Left lung (tissue), 10 donors: ENCODE measurements around the gene CLRN3. TPM values are rescaled to one million over a fixed set of nuclear protein-coding genes. Genes with fewer than 3 reads are reported as not detected.

Source experiments
- ATAC-seq: fragments of 200-7000 bp; cut with Tn5 transposase; one replicate; pipeline ENCODE4 v1.9.1; 2020; ENCODE audit warnings: moderate library complexity
- DNase-seq, 4 donors: peaks; one replicate each; pipeline ENCODE4 v3.0.0-alpha.2; 2013 to 2020
- H3K27ac ChIP-seq, 2 donors: fragments of 200-600 bp; sonication (generic) in 1 of 2; one replicate each; pipeline versions ENCODE4 v1.5.0 to v1.8.0; 2020 to 2021
- H3K27me3 ChIP-seq, 2 donors: fragments of 200-600 bp; sonication (generic) in 1 of 2; one replicate each; pipeline versions ENCODE4 v1.5.0 to v1.8.0; 2020 to 2021
- H3K36me3 ChIP-seq, 2 donors: fragments of 200-600 bp; sonication (generic) in 1 of 2; one replicate each; pipeline versions ENCODE4 v1.5.0 to v1.8.0; 2020 to 2021
- H3K4me1 ChIP-seq, 2 donors: fragments of 200-600 bp; one replicate each; pipeline ENCODE4 v1.8.0; 2021
- H3K4me3 ChIP-seq, 2 donors: fragments of 200-600 bp; sonication (generic) in 1 of 2; one replicate each; pipeline versions ENCODE4 v1.5.0 to v1.8.0; 2020 to 2021; ENCODE audit warnings: mild to moderate bottlenecking in 1 of 2
- H3K9me3 ChIP-seq, 2 donors: fragments of 200-600 bp; sonication (generic) in 1 of 2; one replicate each; pipeline versions ENCODE4 v1.5.0 to v1.8.0; 2020 to 2021
- intact Hi-C, 2 donors: fragments of 100-400 bp; cut with DNase I; formaldehyde crosslinking; loops; one replicate each; pipeline versions ENCODE4 v1.11.2 to v1.14.2; 2022
- polyA plus RNA-seq, 6 donors: library from polyadenylated mRNA; unstranded; fragments of 120-200 nt; gene quantifications; one replicate each; pipeline ENCODE4 v1.2.1, GENCODE V29; 2013; ENCODE audit not compliant: insufficient read length in 6 of 6
- total RNA-seq, 2 donors: library from RNA; stranded (reverse); fragmentation: NEBNext Ultra II Directional; extraction: Animal tissue kit (Norgen Biotek cat#: 25700); gene quantifications; one replicate each; pipeline ENCODE4 v1.2.1, GENCODE V29; 2021
- TF ChIP-seq, protein P1 (sequence below), 2 donors: fragments of 200-600 bp; sonication (generic) in 1 of 2; IDR thresholded peaks; one replicate each; pipeline versions ENCODE4 v1.5.0 to v1.8.0; 2021; ENCODE audit warnings: antibody characterized with exemption in 2 of 2
- donor health status: DM: no; HTN: yes; CAD: no.
- donor health status: DM: no; HTN: no; CAD: no.

Gene CLRN3
- total and polyA plus RNA-seq, 8 donors, result 0.13 to 0.27 TPM; not detected in 6

DNA sequence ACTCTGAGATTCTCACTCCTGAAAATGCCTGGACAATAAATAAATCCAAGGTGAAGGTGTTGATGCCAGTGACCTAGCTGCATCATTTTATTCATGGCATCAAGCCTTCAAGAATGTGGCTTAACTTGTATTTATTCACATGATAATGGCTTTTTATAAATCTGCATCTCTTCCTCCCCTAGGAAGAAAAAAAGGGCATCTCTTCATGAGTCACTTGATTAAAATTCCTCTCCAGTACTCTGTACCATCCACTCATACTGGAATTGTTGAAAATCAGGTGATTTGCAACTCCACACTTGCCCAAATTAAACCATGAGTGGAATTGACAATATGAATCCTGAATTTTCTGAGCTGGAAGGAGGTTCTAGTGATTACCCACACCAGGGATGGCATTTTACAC is 44.3 kb upstream of the CLRN3 start:
- no peaks in the 10 kb centered on the region for H3K4me1 ChIP-seq
- H3K27me3 ChIP-seq, result no peaks in the 10 kb centered on the region
- no peaks in the 10 kb centered on the region for H3K9me3 ChIP-seq
- TF ChIP-seq, protein P1, sequence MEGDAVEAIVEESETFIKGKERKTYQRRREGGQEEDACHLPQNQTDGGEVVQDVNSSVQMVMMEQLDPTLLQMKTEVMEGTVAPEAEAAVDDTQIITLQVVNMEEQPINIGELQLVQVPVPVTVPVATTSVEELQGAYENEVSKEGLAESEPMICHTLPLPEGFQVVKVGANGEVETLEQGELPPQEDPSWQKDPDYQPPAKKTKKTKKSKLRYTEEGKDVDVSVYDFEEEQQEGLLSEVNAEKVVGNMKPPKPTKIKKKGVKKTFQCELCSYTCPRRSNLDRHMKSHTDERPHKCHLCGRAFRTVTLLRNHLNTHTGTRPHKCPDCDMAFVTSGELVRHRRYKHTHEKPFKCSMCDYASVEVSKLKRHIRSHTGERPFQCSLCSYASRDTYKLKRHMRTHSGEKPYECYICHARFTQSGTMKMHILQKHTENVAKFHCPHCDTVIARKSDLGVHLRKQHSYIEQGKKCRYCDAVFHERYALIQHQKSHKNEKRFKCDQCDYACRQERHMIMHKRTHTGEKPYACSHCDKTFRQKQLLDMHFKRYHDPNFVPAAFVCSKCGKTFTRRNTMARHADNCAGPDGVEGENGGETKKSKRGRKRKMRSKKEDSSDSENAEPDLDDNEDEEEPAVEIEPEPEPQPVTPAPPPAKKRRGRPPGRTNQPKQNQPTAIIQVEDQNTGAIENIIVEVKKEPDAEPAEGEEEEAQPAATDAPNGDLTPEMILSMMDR (IDR thresholded peaks at IDR 0.05), result no peak
- intact Hi-C loops, result no loop called here
- no peak overlapping the region for H3K27ac ChIP-seq
- no peak overlapping the region for H3K4me3 ChIP-seq
- H3K36me3 ChIP-seq, result peaks cover 0 to 24% of the 10 kb centered on the region in 2 donors
- ATAC-seq (peak; percentile 42), DNase-seq (no peak)

DNA sequence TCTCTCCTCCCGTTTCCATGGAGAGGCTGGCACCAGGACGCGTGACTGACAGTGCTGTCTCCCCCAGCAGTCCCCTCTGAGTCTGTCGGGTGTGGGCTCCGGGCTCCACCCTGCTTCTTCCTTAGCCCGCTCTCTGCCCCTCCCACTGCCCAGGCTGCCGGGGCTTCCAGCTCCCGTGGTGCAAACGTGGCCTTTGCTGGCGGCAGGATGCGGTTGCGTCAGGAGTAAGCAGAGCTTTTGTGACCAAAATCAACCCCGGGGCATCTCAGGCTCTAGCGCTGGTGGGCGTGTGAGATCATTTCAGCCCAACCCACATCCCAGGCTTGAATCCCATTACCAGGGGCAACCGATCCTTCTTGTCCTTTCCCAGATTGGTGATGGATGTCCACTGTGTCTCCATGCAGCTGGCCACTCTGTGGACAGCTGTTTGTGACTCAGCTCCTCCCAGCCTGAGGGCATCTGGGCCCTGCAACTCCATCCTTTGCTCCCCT is 42.4 kb upstream of the CLRN3 start:
- H3K36me3 ChIP-seq, result peaks cover 0 to 24% of the 10 kb centered on the region in 2 donors
- H3K4me3 ChIP-seq, result no peak overlapping the region
- H3K4me1 ChIP-seq, result no peaks in the 10 kb centered on the region
- TF ChIP-seq, protein P1 (IDR thresholded peaks at IDR 0.05), result no peak
- no peak for ATAC-seq
- H3K27ac ChIP-seq, result no peak overlapping the region
- no peak for DNase-seq
- H3K27me3 ChIP-seq, result no peaks in the 10 kb centered on the region
- H3K9me3 ChIP-seq, result no peaks in the 10 kb centered on the region
- intact Hi-C loops, result no loop called here

DNA sequence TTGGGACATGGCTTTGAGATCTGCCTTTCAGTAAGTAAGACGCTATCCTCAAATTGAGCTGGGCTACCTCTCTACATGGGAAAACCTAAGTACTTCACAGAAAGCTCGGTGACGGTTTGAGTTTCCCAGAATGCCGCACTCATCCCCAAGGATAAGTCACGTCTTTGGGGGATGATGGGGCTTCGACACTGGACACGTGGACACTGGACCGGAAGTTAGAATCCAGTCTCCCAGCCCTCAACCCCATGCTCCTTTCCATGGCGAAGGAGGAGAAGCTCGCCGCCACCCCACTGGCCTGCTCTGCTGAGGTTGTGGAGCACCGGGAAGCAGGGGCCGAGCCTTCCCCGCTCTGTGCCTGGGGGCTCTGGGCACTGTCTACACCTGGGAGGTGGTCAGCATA is 41.6 kb upstream of the CLRN3 start:
- no peaks in the 10 kb centered on the region for H3K27me3 ChIP-seq
- TF ChIP-seq, protein P1 (IDR thresholded peaks at IDR 0.05), result no peak
- no peaks in the 10 kb centered on the region for H3K9me3 ChIP-seq
- no peak for ATAC-seq
- no peaks in the 10 kb centered on the region for H3K4me1 ChIP-seq
- H3K27ac ChIP-seq, result no peak overlapping the region
- no peak overlapping the region for H3K4me3 ChIP-seq
- DNase-seq, result no peak
- intact Hi-C loops, result no loop called here
- peaks cover 0 to 24% of the 10 kb centered on the region in 2 donors for H3K36me3 ChIP-seq

DNA sequence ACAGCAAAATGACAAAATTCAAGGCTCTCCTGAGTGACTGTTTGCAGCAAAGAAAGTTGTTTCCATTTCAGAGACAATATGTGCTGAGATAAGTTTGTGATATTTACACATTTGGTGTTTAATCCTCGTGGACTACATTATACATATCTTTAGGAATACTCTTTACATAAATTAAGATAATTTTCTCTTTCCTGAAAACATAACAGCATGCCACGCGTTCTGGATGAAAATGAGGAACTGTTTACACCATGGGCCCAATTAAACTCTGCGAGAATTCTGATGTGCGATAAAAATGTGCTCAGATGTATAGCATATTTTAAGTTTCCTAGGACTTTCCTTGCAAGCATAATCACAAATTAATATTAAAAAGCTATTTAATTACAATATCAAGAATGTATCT is 40.5 kb upstream of the CLRN3 start:
- no peak for DNase-seq
- H3K36me3 ChIP-seq, result peaks cover 0 to 24% of the 10 kb centered on the region in 2 donors
- no peak for ATAC-seq
- no peak overlapping the region for H3K4me3 ChIP-seq
- H3K27ac ChIP-seq, result no peak overlapping the region
- no peaks in the 10 kb centered on the region for H3K27me3 ChIP-seq
- TF ChIP-seq, protein P1 (IDR thresholded peaks at IDR 0.05), result no peak
- H3K9me3 ChIP-seq, result no peaks in the 10 kb centered on the region
- H3K4me1 ChIP-seq, result peaks cover 2 to 5% of the 10 kb centered on the region in 2 donors
- intact Hi-C loops, result no loop called here

DNA sequence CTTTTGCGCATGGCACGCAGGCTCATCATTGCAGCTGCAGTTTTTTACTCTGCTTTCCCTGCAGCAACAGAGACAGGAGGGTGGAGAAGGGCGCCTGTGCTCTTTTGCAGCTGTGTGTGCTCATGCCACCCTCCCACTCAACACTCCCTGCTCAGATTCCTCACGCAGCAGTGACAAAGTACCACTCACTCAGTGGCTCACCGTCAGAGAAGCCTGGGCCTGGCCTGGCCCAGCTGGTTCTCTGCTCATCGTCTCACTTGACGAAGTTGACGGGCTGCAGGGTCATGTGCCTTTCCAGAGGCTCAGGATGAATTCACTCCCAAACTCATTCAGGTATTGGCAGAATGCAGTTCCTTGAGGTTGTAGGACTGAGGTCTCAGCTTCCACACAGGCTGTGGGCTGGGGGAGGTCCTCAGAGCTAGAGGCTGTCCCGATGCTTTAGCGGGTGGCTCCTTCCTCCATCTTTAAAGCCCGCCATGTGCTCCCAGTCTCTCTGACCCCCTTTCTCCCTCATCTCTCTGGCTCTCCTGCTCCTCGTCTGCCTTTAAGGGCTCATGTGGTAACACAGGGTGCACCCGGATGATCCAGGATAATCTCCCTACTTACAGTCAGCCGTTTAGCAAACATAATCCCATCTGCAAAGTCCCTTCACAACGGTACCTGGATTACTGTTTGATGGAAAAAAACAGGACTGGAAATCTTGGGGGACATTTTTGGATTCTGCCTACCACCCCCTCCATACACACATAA is 40.0 kb upstream of the CLRN3 start:
- peaks cover 5 to 11% of the 10 kb centered on the region in 2 donors for H3K4me1 ChIP-seq
- no peaks in the 10 kb centered on the region for H3K9me3 ChIP-seq
- intact Hi-C loops, result no loop called here
- DNase-seq (no peak), ATAC-seq (no peak)
- no peak overlapping the region for H3K4me3 ChIP-seq
- peaks cover 0 to 24% of the 10 kb centered on the region in 2 donors for H3K36me3 ChIP-seq
- H3K27ac ChIP-seq, result no peak overlapping the region
- H3K27me3 ChIP-seq, result no peaks in the 10 kb centered on the region
- TF ChIP-seq, protein P1 (IDR thresholded peaks at IDR 0.05), result no peak
